OCI-LY7 (cell line): ENCODE measurements around the gene SERPINB2. TPM values are rescaled to one million over a fixed set of nuclear protein-coding genes. Genes with fewer than 3 reads are reported as not detected.
A peak's percentile ranks its signal among the peaks of the same experiment; 100 is the strongest.

Source experiments
- BruUV-seq: library from RNA; stranded (reverse); fragments of 400-500 nt; replicated peaks from 2 replicates; lab custom pipeline; 2021; lab: Mats Ljungman, UMichigan
- CTCF ChIA-PET: fragments of 300-600 bp; sonication (Branson Sonifier 250); formaldehyde crosslinking; loops from one replicate; lab custom pipeline; 2022; ENCODE audit warnings: antibody characterized with exemption; ENCODE audit not compliant: unreplicated experiment; lab: Charles Lee
- POLR2A ChIA-PET: fragments of 300-600 bp; sonication (Branson Sonifier 250); formaldehyde crosslinking; loops from one replicate; lab custom pipeline; 2022; ENCODE audit warnings: antibody characterized with exemption; lab: Charles Lee
- DNase-seq: peaks from one replicate; pipeline ENCODE4 v3.0.0-alpha.2; 2015; ENCODE audit warnings: low spot score
- H2AFZ ChIP-seq: fragments of 200-600 bp; sonication (generic), shearing (Covaris generic); 2 replicates; pipeline ENCODE4 v1.6.1; 2014; ENCODE audit warnings: mild to moderate bottlenecking, antibody characterized with exemption, low read length, moderate library complexity
- H3K27ac ChIP-seq: fragments of 200-600 bp; sonication (generic); 2 replicates; pipeline ENCODE4 v1.5.1; 2014; ENCODE audit warnings: mixed run types, low read depth, mild to moderate bottlenecking, moderate library complexity, low read length, inconsistent platforms; ENCODE audit not compliant: poor library complexity, severe bottlenecking
- H3K36me3 ChIP-seq: fragments of 200-600 bp; sonication (generic); 2 replicates; pipeline ENCODE4 v1.6.1; 2014; ENCODE audit warnings: mild to moderate bottlenecking, antibody characterized with exemption, low read length, moderate library complexity, mixed read lengths; ENCODE audit not compliant: insufficient read depth
- H3K4me1 ChIP-seq: fragments of 200-600 bp; sonication (generic); 2 replicates; pipeline ENCODE4 v1.5.1; 2014; ENCODE audit warnings: mild to moderate bottlenecking, low read length; ENCODE audit not compliant: insufficient read depth, poor library complexity, severe bottlenecking
- H3K4me2 ChIP-seq: fragments of 200-600 bp; sonication (generic); 2 replicates; pipeline ENCODE4 v1.6.1; 2014; ENCODE audit warnings: mild to moderate bottlenecking, low read length
- H3K4me3 ChIP-seq: fragments of 200-600 bp; sonication (generic); 2 replicates; pipeline ENCODE4 v1.5.1; 2014; ENCODE audit warnings: mild to moderate bottlenecking, low read depth, low read length; ENCODE audit not compliant: poor library complexity, severe bottlenecking
- H3K79me2 ChIP-seq: fragments of 200-600 bp; sonication (generic); 2 replicates; pipeline ENCODE4 v1.6.1; 2016; ENCODE audit warnings: low read depth, mild to moderate bottlenecking, low read length, moderate library complexity, mixed read lengths; ENCODE audit not compliant: insufficient read depth
- H3K9me2 ChIP-seq: fragments of 200-600 bp; sonication (generic); 2 replicates; pipeline ENCODE4 v1.6.1; 2016; ENCODE audit warnings: mild to moderate bottlenecking, low read length, mixed read lengths; ENCODE audit not compliant: insufficient read depth
- H3K9me3 ChIP-seq: fragments of 200-600 bp; sonication (generic); 2 replicates; pipeline ENCODE4 v1.6.1; 2014; ENCODE audit warnings: mild to moderate bottlenecking, mixed run types, low read length, mixed read lengths
- H4K20me1 ChIP-seq: fragments of 200-600 bp; sonication (generic); 2 replicates; pipeline ENCODE4 v1.6.1; 2014; ENCODE audit warnings: mild to moderate bottlenecking, antibody characterized with exemption, low read length, moderate library complexity, mixed read lengths; ENCODE audit not compliant: insufficient read depth
- EZH2phosphoT487 ChIP-seq: fragments of 200-600 bp; sonication (generic); IDR thresholded peaks from 2 replicates; pipeline ENCODE4 v1.6.1; 2018; ENCODE audit warnings: low read depth, borderline replicate concordance, mild to moderate bottlenecking, mixed run types, antibody characterized with exemption, low read length, moderate library complexity, mixed read lengths
- intact Hi-C: fragments of 100-400 bp; cut with micrococcal nuclease; formaldehyde crosslinking; loops from one replicate; pipeline ENCODE4 v1.10.0; 2022; ENCODE audit not compliant: unreplicated experiment
- total RNA-seq, 2 experiments: library from RNA; depleted of rRNA in 1 of 2; stranded (reverse); fragments of >200 nt in 1 of 2; shearing (Covaris generic) in 1 of 2; gene quantifications; 2 replicates each; pipeline ENCODE4 v1.2.3, GENCODE V29; 2014 to 2022
- TF ChIP-seq, protein P1 (sequence below): fragments of 200-600 bp; sonication (generic); conservative IDR thresholded peaks from 2 replicates; pipeline ENCODE4 v1.5.1; 2014; ENCODE audit warnings: mild to moderate bottlenecking, antibody characterized with exemption, low read length, moderate library complexity, mixed read lengths

Gene SERPINB2
- total RNA-seq, 2 experiments from 2014 or later = not detected

DNA sequence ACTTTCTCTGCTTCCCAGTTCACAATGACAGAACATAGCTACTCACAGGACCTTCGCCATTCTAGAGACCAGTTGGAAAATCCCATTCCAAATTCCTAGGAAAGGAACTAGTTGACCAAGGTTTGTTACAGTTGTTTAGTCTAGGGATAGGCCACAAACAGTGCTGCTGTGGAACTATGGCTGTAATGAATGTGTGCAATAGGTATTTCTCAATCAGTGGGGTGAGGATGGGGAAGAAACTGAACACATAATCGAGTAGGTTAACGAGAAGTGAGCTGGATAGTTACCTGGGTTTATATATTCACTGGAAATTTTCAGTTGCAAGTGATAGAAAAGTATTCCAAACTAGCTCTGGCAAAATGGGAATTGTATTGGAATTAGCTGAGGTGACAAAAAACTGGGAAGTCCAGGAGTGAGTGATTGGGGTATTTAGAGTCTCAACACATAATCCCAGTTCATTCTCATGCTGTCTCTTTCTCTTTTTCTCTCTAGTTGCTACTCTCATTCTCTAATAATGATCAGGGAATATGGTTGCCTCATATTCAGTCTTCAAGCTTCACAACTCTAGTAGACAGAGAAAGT is 43.4 kb downstream of the SERPINB2 start:
- DNase-seq = no peak
- Histone ChIP-seq H3K9me3 (no peaks in the 10 kb centered on the region), H3K27ac (no peak overlapping the region), H3K36me3 (no peaks in the 10 kb centered on the region), H2AFZ (no peak overlapping the region), H3K4me2 (no peak overlapping the region), H3K4me3 (no peak overlapping the region), H3K4me1 (no peaks in the 10 kb centered on the region), H4K20me1 (no peaks in the 10 kb centered on the region), H3K9me2 (no peaks in the 10 kb centered on the region), H3K79me2 (no peaks in the 10 kb centered on the region)
- intact Hi-C loops = no loop called here
- TF ChIP-seq, protein P1, sequence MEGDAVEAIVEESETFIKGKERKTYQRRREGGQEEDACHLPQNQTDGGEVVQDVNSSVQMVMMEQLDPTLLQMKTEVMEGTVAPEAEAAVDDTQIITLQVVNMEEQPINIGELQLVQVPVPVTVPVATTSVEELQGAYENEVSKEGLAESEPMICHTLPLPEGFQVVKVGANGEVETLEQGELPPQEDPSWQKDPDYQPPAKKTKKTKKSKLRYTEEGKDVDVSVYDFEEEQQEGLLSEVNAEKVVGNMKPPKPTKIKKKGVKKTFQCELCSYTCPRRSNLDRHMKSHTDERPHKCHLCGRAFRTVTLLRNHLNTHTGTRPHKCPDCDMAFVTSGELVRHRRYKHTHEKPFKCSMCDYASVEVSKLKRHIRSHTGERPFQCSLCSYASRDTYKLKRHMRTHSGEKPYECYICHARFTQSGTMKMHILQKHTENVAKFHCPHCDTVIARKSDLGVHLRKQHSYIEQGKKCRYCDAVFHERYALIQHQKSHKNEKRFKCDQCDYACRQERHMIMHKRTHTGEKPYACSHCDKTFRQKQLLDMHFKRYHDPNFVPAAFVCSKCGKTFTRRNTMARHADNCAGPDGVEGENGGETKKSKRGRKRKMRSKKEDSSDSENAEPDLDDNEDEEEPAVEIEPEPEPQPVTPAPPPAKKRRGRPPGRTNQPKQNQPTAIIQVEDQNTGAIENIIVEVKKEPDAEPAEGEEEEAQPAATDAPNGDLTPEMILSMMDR = no peak
- no peak for TF ChIP-seq EZH2phosphoT487
- no TSS peak for BruUV-seq
- CTCF ChIA-PET = no interaction called here
- POLR2A ChIA-PET = interaction anchor here (1.3 kb wide), 1 partner anchor 28 kb away, joined by 3 read pairs; no protein-coding TSS in a partner anchor

DNA sequence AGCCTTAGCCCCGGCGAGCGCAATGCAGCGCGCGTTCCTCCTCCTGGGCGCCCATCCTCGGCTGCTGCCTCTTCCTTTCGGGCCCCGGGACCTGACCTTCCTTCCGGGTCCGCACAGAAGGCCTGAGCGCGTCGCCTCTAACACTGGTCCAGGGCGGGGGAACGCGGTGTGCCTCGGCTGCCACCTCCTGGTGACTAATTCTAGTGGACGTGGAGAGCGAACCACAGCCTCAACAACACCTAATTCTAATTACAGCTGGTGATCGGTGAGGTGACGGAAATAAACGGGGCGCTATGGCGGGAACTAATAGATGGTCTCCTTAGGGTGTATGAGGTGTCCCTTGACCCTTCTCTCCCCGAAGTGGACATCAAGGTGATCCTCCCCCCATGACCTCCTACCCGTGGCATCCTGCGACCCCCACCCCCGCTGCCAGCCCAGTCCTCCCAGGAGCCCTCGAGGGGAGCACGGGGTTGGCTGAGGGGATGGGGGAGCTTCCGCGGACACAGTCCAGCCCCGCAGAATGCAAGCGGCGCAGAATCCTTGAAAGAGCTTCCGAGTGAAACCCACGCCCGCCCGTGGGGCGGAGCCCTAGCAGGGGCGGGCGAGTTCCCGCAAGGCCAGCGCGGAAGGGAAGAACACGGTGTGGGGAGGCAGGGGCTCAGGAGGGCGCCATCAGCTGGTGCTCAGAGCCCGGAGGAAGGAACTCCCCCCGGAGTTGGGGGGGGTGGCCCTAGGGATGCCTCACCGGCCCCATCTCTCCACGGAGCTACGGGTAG is 48.8 kb downstream of the SERPINB2 start:
- Histone ChIP-seq H3K27ac (no peak overlapping the region), H2AFZ (peak overlapping the region; percentile 90), H3K9me3 (no peaks in the 10 kb centered on the region), H3K36me3 (no peaks in the 10 kb centered on the region), H3K79me2 (no peaks in the 10 kb centered on the region), H3K9me2 (no peaks in the 10 kb centered on the region), H3K4me3 (peak overlapping the region; percentile 59), H3K4me1 (peaks cover 4% of the 10 kb centered on the region), H3K4me2 (peak overlapping the region; percentile 70), H4K20me1 (no peaks in the 10 kb centered on the region)
- peak; percentile 73 for DNase-seq
- TF ChIP-seq EZH2phosphoT487 = no peak
- TF ChIP-seq, protein P1 = peak; percentile 72
- CTCF ChIA-PET = interaction anchor here (0.6 kb wide), 1 partner anchor 459 kb away, joined by 3 read pairs; no protein-coding TSS in a partner anchor
- POLR2A ChIA-PET = no interaction called here
- intact Hi-C loops = no loop called here
- BruUV-seq = no TSS peak
